Naive thymus-derived CD8-positive, alpha-beta T cell (primary cell): Measurements from ENCODE around the gene MYO19. TPM values are rescaled to one million over a fixed set of nuclear protein-coding genes. Genes with fewer than 3 reads are reported as not detected.
A peak's percentile ranks its signal among the peaks of the same experiment; 100 is the strongest.
"Not testable (repeated sequence)": the region's sequence is repeated elsewhere in the genome, so short reads cannot be mapped to it uniquely, and the experiment has no call there.

Source experiments
- ATAC-seq, 2 donors: fragments of 150-1000 bp; cut with Tn5 transposase in 1 of 2; sonication (Bioruptor Pico), chemical (Tn5 transposase) in 1 of 2; 1 replicate in 1 of 2; 2 replicates in 1 of 2; pipeline ENCODE4 v1.10.0; 2021; ENCODE audit warnings: mild to moderate bottlenecking in 2 of 2, moderate library complexity in 2 of 2
- POLR2A ChIA-PET: fragments of 350-600 bp; sonication (Branson Sonifier 250); formaldehyde crosslinking; loops from one replicate; lab custom pipeline; 2021; ENCODE audit warnings: antibody characterized with exemption; lab: Charles Lee
- DNase-seq, 10 donors: peaks; one replicate each; pipeline versions ENCODE4 v3.0.0 to v3.0.0-alpha.2; 2020 to 2022
- H3K27ac Mint-ChIP-seq, 10 donors: one replicate each; pipeline ENCODE4 v1.8.0; 2020 to 2022; ENCODE audit warnings: mild to moderate bottlenecking in 10 of 10, mixed read lengths in 10 of 10, moderate library complexity in 4 of 10, inconsistent platforms in 1 of 10
- H3K27me3 Mint-ChIP-seq, 5 donors: one replicate each; pipeline ENCODE4 v1.8.0; 2021 to 2022; ENCODE audit warnings: mixed read lengths in 5 of 5
- H3K36me3 Mint-ChIP-seq, 3 donors: one replicate each; pipeline ENCODE4 v1.8.0; 2020 to 2022; ENCODE audit warnings: mixed read lengths in 3 of 3, mild to moderate bottlenecking in 2 of 3, inconsistent platforms in 1 of 3
- H3K4me1 Mint-ChIP-seq, 4 donors: one replicate each; pipeline ENCODE4 v1.8.0; 2021 to 2022; ENCODE audit warnings: mixed read lengths in 4 of 4
- H3K4me3 Mint-ChIP-seq, 10 donors: one replicate each; pipeline ENCODE4 v1.8.0; 2020 to 2022; ENCODE audit warnings: mild to moderate bottlenecking in 10 of 10, mixed read lengths in 10 of 10, moderate library complexity in 6 of 10, inconsistent platforms in 1 of 10
- H3K9me3 Mint-ChIP-seq, 9 donors: one replicate each; pipeline ENCODE4 v1.8.0; 2020 to 2022; ENCODE audit warnings: mixed read lengths in 9 of 9, mild to moderate bottlenecking in 3 of 9, inconsistent platforms in 1 of 9, moderate library complexity in 1 of 9
- polyA plus RNA-seq, 3 donors: library from polyadenylated mRNA; unstranded; fragments of 300-500 nt; fragmentation: Illumina TruSeq; gene quantifications; one replicate each; pipeline ENCODE4 v1.2.3, GENCODE V29; 2021
- total RNA-seq, 8 experiments: library from RNA in 2 of 8; stranded (reverse) in 2 of 8; gene quantifications; one replicate each; pipeline ENCODE4 v1.2.3 and lab custom pipeline; 2021 to 2026

The MYO19 gene
- total and polyA plus RNA-seq, 5 experiments from 2014 or later: 2.3 to 74.2 (median 4.6) TPM

- DNase-seq (peak in 1 of 10 donors; percentile 41), ATAC-seq (no peak)
- no peaks in the 10 kb centered on the region for H3K9me3 Mint-ChIP-seq
- peaks cover 8 to 76% (median 13%) of the 10 kb centered on the region in 3 donors for H3K36me3 Mint-ChIP-seq
- H3K4me1 Mint-ChIP-seq: peaks cover 10 to 19% (median 14%) of the 10 kb centered on the region in 4 donors
- no peak overlapping the region for H3K4me3 Mint-ChIP-seq
- no peaks in the 10 kb centered on the region for H3K27me3 Mint-ChIP-seq
- H3K27ac Mint-ChIP-seq: peak overlapping the region in 1 of 10 donors; percentile 20
- POLR2A ChIA-PET: no interaction called here
Measured at GRCh38 chr17:36496018-36496789, 38.5 kb downstream of the MYO19 start.

GRCh38 chr17:36495076-36495578 lies 39.5 kb downstream of the MYO19 start:
- Mint-ChIP-seq H3K27ac (peak overlapping the region in 4 of 10 donors; percentile 21 to 43 (median 31)), H3K9me3 (no peaks in the 10 kb centered on the region), H3K4me3 (no peak overlapping the region), H3K27me3 (no peaks in the 10 kb centered on the region), H3K4me1 (peaks cover 16 to 26% (median 21%) of the 10 kb centered on the region in 4 donors), H3K36me3 (peaks cover 8 to 80% (median 13%) of the 10 kb centered on the region in 3 donors)
- POLR2A ChIA-PET: interaction anchor here (0.6 kb wide), 1 partner anchor 17 kb away, joined by 3 read pairs; no protein-coding TSS in a partner anchor
- no peak for DNase-seq
- no peak for ATAC-seq

- DNase-seq (no peak), ATAC-seq (no peak)
- Mint-ChIP-seq H3K36me3 (peaks cover 8 to 84% (median 13%) of the 10 kb centered on the region in 3 donors), H3K4me1 (peaks cover 19 to 30% (median 25%) of the 10 kb centered on the region in 4 donors), H3K9me3 (no peaks in the 10 kb centered on the region), H3K27me3 (no peaks in the 10 kb centered on the region), H3K27ac (peak overlapping the region in 1 of 10 donors; percentile 43), H3K4me3 (no peak overlapping the region)
- POLR2A ChIA-PET: interaction anchor here (0.6 kb wide), 1 partner anchor 17 kb away, joined by 3 read pairs; no protein-coding TSS in a partner anchor
Measured at GRCh38 chr17:36494674-36495073, 40.0 kb downstream of the MYO19 start.

- Mint-ChIP-seq H3K9me3 (no peaks in the 10 kb centered on the region), H3K4me1 (peaks cover 25 to 36% (median 31%) of the 10 kb centered on the region in 4 donors), H3K4me3 (no peak overlapping the region), H3K36me3 (peaks cover 8 to 86% (median 13%) of the 10 kb centered on the region in 3 donors), H3K27ac (peak overlapping the region in 2 of 10 donors; percentile 6 to 61), H3K27me3 (no peaks in the 10 kb centered on the region)
- DNase-seq: no peak
- no peak for ATAC-seq
- POLR2A ChIA-PET: no interaction called here
Measured at GRCh38 chr17:36493956-36494355, 40.7 kb downstream of the MYO19 start.

- H3K27me3 Mint-ChIP-seq: peaks cover 2 to 12% (median 10%) of the 10 kb centered on the region in 5 donors
- DNase-seq (peak; percentile 80 to 94 (median 88)), ATAC-seq (peak; percentile 90 to 97)
- POLR2A ChIA-PET: interaction anchor here (0.8 to 3.1 kb wide), 7 partner anchors 17 to 543 kb away, joined by 3 to 18 read pairs (median 3); partner anchors contain the start of genes AATF, LYZL6, MRM1 and MYO19
- H3K9me3 Mint-ChIP-seq: no peaks in the 10 kb centered on the region
- H3K4me3 Mint-ChIP-seq: peak within 1 kb of the TSS; percentile 94 to 100 (median 99)
- peaks cover 31 to 68% (median 61%) of the 10 kb centered on the region in 4 donors for H3K4me1 Mint-ChIP-seq
- peak within 1 kb of the TSS; percentile 96 to 100 (median 99) for H3K27ac Mint-ChIP-seq
- H3K36me3 Mint-ChIP-seq: peaks cover under 1 to 24% (median 4%) of the 10 kb centered on the region in 3 donors
Measured at GRCh38 chr17:36486204-36487194, 48.2 kb downstream of the MYO19 start, which contains the start of gene ZNHIT3. TSS of gene ZNHIT3 (plus strand) at chr17:36486681. CDS start at chr17:36486700, 19 bp downstream.

- no peak for ATAC-seq
- Mint-ChIP-seq H3K27ac (peak overlapping the region; percentile 96 to 100 (median 99)), H3K27me3 (peaks cover 3 to 16% (median 12%) of the 10 kb centered on the region in 5 donors), H3K4me3 (peak overlapping the region; percentile 94 to 100 (median 99)), H3K9me3 (no peaks in the 10 kb centered on the region), H3K36me3 (peaks cover 0 to 18% (median 4%) of the 10 kb centered on the region in 3 donors), H3K4me1 (peaks cover 27 to 62% (median 54%) of the 10 kb centered on the region in 4 donors)
- POLR2A ChIA-PET: interaction anchor here (0.8 to 3.1 kb wide), 5 partner anchors 49 to 542 kb away, joined by 3 to 18 read pairs (median 12); partner anchors contain the start of genes AATF, LYZL6, MRM1 and MYO19
- no peak for DNase-seq
Measured at GRCh38 chr17:36485805-36486203, 48.9 kb downstream of the MYO19 start.

- ATAC-seq (no peak), DNase-seq (no peak)
- peaks cover 0 to 13% (median 4%) of the 10 kb centered on the region in 3 donors for H3K36me3 Mint-ChIP-seq
- peaks cover 5 to 20% (median 13%) of the 10 kb centered on the region in 5 donors for H3K27me3 Mint-ChIP-seq
- H3K4me1 Mint-ChIP-seq: peaks cover 23 to 58% (median 50%) of the 10 kb centered on the region in 4 donors
- no peaks in the 10 kb centered on the region for H3K9me3 Mint-ChIP-seq
- POLR2A ChIA-PET: interaction anchor here (1.1 to 3.1 kb wide), 4 partner anchors 50 to 238 kb away, joined by 3 to 18 read pairs (median 12); partner anchors contain the start of genes MRM1, MYO19 and PIGW
- peak overlapping the region in 6 of 10 donors; percentile 31 to 97 (median 58) for H3K27ac Mint-ChIP-seq
- peak overlapping the region in 8 of 10 donors; percentile 44 to 100 (median 98) for H3K4me3 Mint-ChIP-seq
Measured at GRCh38 chr17:36485027-36485426, 49.6 kb downstream of the MYO19 start.

- not testable (repeated sequence) for H3K36me3 Mint-ChIP-seq, DNase-seq, H3K9me3 Mint-ChIP-seq, ATAC-seq
- H3K27ac Mint-ChIP-seq: peak overlapping the region in 1 of 10 donors; percentile 43
- H3K4me3 Mint-ChIP-seq: peak overlapping the region in 7 of 10 donors; percentile 23 to 81 (median 52)
- H3K4me1 Mint-ChIP-seq: peaks cover 16 to 50% (median 41%) of the 10 kb centered on the region in 4 donors
- POLR2A ChIA-PET: interaction anchor here (3.1 kb wide), 1 partner anchor 51 kb away, joined by 18 read pairs; the partner anchor contains the start of genes MYO19 and PIGW
- H3K27me3 Mint-ChIP-seq: peaks cover 5 to 26% (median 13%) of the 10 kb centered on the region in 5 donors
Measured at GRCh38 chr17:36484021-36484420, 50.6 kb downstream of the MYO19 start.

GRCh38 chr17:36482611-36483504 lies 51.8 kb downstream of the MYO19 start:
- Mint-ChIP-seq H3K36me3 (peaks cover 0 to 4% (median 2%) of the 10 kb centered on the region in 3 donors), H3K9me3 (no peaks in the 10 kb centered on the region), H3K27me3 (peaks cover 5 to 26% (median 13%) of the 10 kb centered on the region in 5 donors), H3K4me3 (peak overlapping the region; percentile 63 to 85 (median 80)), H3K4me1 (peaks cover 12 to 40% (median 34%) of the 10 kb centered on the region in 4 donors), H3K27ac (peak overlapping the region in 3 of 10 donors; percentile 59 to 73 (median 67))
- ATAC-seq (peak; percentile 52 to 71), DNase-seq (peak; percentile 55 to 82 (median 78))
- POLR2A ChIA-PET: interaction anchor here (0.5 to 1.6 kb wide), 3 partner anchors 10 to 104 kb away, joined by 3 to 7 read pairs (median 5); no protein-coding TSS in a partner anchor

GRCh38 chr17:36481829-36482228 lies 52.8 kb downstream of the MYO19 start:
- no peaks in the 10 kb centered on the region for H3K9me3 Mint-ChIP-seq
- peak overlapping the region; percentile 61 to 85 (median 80) for H3K4me3 Mint-ChIP-seq
- H3K27me3 Mint-ChIP-seq: peaks cover 5 to 31% (median 13%) of the 10 kb centered on the region in 5 donors
- DNase-seq (no peak), ATAC-seq (no peak)
- peaks cover 11 to 30% (median 25%) of the 10 kb centered on the region in 4 donors for H3K4me1 Mint-ChIP-seq
- peaks cover 0 to 4% (median 2%) of the 10 kb centered on the region in 3 donors for H3K36me3 Mint-ChIP-seq
- POLR2A ChIA-PET: no interaction called here
- H3K27ac Mint-ChIP-seq: peak overlapping the region in 1 of 10 donors; percentile 59
